GM06990 (cell line): Measurements from ENCODE around the gene SSBP2.

ENCODE experiments used
- DNase-seq: peaks from one replicate; pipeline ENCODE4 v3.0.0-alpha.2; 2011; ENCODE audit not compliant: insufficient read length; ENCODE audit errors: extremely low read depth
- H3K27me3 ChIP-seq: replicated peaks from 2 replicates; pipeline ENCODE4 v1.6.0; 2011; ENCODE audit warnings: low read length; ENCODE audit not compliant: control insufficient read depth, insufficient read depth
- H3K36me3 ChIP-seq: 2 replicates; pipeline ENCODE4 v1.5.1; 2011; ENCODE audit warnings: low read length; ENCODE audit not compliant: control insufficient read depth, insufficient read depth
- H3K4me3 ChIP-seq: replicated peaks from 2 replicates; pipeline ENCODE4 v1.5.1; 2011; ENCODE audit warnings: low read depth, mild to moderate bottlenecking, control low read depth, low read length
- CTCF ChIP-seq: IDR thresholded peaks from 2 replicates; pipeline ENCODE4 v1.5.1; 2011; ENCODE audit warnings: low read length, control low read depth, mild to moderate bottlenecking, inconsistent platforms; ENCODE audit not compliant: insufficient read depth, poor library complexity, severe bottlenecking

The SSBP2 gene

GRCh38 chr5:81542242-81542641 lies 208.7 kb downstream of the SSBP2 start:
- no peak for TF ChIP-seq CTCF
- H3K4me3 ChIP-seq = no peak overlapping the region
- no peak for DNase-seq
- H3K36me3 ChIP-seq = no peaks in the 10 kb centered on the region
- H3K27me3 ChIP-seq = no peaks in the 10 kb centered on the region

GRCh38 chr5:81537905-81538547 lies 212.9 kb downstream of the SSBP2 start:
- no peak for DNase-seq
- no peak for TF ChIP-seq CTCF
- Histone ChIP-seq H3K36me3 (no peaks in the 10 kb centered on the region), H3K4me3 (no peak overlapping the region), H3K27me3 (no peaks in the 10 kb centered on the region)

GRCh38 chr5:81534441-81534840 lies 216.5 kb downstream of the SSBP2 start:
- no peaks in the 10 kb centered on the region for H3K36me3 ChIP-seq
- no peak overlapping the region for H3K4me3 ChIP-seq
- TF ChIP-seq CTCF = no peak
- no peak for DNase-seq
- H3K27me3 ChIP-seq = no peaks in the 10 kb centered on the region

- no peaks in the 10 kb centered on the region for H3K36me3 ChIP-seq
- H3K4me3 ChIP-seq = no peak overlapping the region
- H3K27me3 ChIP-seq = no peaks in the 10 kb centered on the region
- no peak for DNase-seq
- TF ChIP-seq CTCF = no peak
Observed at GRCh38 chr5:81533629-81534405, 217.1 kb downstream of the SSBP2 start.

- DNase-seq = no peak
- Histone ChIP-seq H3K36me3 (no peaks in the 10 kb centered on the region), H3K27me3 (no peaks in the 10 kb centered on the region), H3K4me3 (no peak overlapping the region)
- TF ChIP-seq CTCF = no peak
Observed at GRCh38 chr5:81530919-81531318, 220.0 kb downstream of the SSBP2 start.
